ENCODE measurements around the gene FAM222A. TPM values are rescaled to one million over a fixed set of nuclear protein-coding genes. Genes with fewer than 3 reads are reported as not detected.
A peak's percentile ranks its signal among the peaks of the same experiment; 100 is the strongest.

Gene FAM222A
- total RNA-seq, 1 donor from 2014 or later = 0.17 TPM

DNA sequence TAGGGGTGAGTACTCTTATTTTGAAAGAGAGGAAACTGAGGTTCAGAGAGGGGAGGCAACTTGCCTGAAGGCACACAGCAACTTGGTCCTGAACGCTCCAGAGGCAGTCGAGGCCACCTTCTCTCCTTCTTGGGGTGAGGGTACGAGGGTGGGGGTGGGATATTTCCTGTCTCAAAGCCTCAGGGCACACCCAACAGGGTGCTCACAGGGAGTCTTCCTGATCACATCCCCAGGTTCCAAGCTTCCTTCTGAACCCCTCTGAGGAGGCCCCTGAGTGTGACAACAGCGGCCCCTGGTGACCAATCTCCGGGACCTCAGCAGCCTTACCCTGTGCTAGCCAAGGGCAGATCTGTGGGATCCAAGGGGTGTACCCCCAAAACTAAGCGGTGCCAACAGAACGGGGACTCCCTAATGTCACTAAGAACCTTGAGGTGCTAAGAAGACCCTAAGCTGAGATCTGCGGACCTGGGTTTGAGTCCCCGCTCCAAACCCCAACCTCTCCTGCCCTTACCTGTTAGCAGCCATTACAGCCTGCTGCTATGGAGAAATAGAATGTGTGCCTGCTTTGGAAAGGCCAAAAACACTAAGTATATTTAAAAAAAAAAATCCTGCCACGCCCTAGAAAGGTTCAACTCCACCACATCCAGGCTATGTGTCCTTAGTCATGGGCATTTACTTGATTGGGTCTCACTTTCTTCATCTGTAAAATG, 61.7 kb downstream of the FAM222A start:
- peak; percentile 81 for DNase-seq

DNA sequence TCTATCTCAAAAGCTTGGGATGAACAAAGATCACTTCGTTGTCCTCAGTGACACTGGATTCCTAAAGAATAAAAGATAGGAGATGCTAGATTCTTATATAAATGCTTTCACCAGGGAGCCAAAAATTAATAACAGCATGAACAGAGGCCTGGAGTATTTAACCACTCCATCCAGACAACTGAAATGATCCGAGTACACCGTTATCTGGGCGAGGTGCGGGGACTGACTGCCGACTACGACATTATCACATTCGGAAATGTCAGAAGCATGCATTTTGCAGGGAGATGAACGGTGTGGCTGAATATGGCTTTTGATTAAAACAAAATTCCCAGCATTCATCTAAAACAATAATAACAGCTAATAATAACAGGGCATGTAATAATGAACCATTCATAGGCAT, 63.0 kb downstream of the FAM222A start:
- no peak for DNase-seq

DNA sequence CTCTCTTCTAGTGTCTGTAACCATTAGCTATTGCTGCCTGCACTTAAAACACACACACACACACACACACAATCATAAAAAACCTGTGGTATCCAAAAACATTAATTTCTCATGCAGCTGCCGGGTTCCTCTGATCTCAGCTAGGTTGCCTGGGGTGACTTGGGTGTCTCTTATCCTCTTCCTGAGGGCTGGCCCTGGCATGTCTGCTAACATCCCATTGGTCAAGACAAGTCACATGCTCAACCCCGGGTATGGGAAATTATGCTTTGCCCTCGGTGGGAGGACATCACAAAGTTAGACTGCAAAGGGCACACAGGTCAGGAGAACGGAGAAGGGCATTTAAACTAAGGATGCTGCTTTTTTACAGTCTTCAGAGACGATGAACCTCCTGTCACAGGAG, 63.9 kb downstream of the FAM222A start:
- DNase-seq = peak; percentile 43

DNA sequence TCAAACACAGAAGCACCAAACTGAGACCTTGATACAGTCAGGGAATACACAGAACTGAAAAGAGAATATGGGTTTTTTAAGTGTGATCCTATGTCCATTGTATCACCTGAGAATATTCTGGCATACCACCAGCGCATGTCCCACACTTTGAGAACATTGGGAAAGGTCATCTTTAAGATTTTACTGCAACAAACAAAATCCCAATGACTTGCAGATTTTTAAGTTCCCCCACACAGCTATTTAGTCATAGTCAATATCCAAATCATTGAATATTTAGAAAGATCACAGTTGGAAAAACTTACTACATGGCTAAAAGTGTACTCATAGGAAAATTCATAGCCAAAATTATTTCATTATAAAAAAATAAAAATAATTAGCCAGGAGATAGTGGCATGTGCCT, 65.1 kb downstream of the FAM222A start:
- no peak for DNase-seq

DNA sequence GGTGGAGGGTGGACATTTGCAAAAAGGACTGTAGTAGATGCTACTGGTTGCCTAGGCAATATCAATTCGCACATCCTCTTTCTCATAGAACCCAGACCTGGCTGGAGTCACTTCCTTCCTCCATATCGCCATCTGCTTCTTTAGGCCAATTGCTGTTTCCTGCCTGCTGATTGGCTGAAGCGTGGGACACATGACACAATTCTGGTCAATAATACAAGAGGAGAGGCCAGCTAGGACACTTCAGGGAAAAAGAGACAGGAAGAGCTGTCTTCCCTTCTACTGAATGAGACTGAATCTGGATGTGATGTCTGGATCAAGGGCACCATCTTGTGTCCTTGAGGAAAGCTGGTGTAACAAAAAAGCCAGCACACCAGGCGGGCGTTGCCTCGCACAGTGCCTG, 65.8 kb downstream of the FAM222A start:
- DNase-seq = peak; percentile 33

DNA sequence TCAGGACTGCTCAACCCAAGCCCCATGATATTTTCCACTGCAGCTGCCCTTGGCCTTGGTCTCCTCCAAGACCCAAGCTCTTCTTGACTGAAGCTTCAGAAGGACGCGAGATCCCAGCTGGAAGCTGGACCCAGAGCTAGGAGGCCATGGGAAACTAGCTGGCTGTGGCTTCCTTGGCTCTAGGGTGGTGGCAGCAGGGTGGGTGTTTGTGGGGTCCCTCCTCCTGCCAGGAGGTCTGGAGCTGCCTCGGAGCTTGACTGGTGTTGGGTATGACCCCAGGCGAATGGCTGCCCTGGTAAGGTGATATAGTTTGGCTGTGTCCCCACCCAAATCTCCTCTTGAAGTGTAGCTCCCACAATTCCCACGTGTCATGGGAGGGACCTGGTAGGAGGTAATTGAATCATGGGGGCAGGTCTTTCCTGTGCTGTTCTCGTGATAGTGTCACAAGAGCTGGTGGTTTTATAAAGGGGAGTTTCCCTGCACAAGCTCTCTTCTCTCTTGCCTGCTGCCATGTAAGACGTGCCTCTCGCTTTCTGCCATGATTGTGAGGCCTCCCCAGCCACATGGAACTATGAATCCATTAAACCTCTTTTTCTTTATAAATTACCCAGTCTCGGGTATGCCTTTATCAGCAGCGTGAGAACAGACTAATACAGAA, 68.2 kb downstream of the FAM222A start:
- DNase-seq = no peak

DNA sequence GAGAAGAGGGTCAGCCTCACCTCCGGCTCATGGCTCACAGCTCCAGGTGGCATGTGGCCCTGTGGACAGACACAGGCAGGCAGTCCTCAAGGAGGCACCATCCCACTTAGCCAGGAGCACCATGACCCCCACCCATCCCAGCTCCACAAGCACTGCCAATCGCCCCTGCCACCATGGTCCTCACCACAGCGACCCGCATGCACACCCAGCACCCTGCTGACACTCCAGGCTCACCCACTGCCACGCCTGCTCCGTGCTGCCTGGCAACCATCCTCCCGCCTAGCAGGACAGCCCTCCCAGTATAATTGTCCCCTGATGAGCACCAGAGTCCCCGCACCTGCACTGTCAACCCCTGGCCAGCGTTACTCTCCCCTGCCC, 68.7 kb downstream of the FAM222A start:
- DNase-seq = no peak

DNA sequence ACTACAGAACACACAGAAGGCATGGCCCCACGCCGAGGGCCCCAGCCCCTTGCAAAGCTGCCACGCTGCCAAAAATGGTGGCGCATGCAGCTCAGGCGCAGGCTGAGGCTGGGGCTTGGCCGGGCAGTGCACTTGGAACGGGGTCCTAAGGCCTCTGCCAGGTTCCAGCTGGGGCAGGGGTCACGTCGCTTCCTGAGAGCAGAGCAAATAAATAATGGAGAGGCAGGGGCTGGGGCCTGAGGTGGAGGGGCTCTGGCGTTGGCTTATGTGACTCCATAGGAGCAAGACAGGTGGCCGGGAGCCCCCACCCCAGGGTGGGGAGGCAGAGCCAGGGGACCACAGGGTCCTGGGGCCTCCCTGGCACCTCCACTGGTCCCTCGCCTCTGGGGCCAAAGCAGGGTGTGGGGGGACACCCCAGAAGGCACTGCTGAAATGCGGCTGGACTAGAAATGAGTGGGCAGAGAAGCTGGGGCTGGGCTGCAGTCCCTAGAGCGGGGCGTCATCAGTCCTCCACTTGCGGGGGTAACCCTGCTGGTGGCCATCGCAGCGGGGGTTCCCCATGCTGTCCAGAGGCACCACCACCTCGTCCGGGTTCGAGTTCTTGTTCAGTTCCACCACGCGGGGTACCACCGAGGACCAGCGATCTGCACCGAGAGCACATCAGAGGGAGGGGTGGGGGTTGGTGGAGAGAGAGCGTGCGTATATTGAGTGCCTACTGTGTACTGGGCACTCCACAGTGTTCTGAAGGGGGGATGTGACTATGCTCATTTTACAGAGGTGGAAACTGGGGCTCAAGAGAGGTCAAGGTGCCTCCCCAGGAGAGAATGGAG, 69.7 kb downstream of the FAM222A start:
- DNase-seq = no peak

DNA sequence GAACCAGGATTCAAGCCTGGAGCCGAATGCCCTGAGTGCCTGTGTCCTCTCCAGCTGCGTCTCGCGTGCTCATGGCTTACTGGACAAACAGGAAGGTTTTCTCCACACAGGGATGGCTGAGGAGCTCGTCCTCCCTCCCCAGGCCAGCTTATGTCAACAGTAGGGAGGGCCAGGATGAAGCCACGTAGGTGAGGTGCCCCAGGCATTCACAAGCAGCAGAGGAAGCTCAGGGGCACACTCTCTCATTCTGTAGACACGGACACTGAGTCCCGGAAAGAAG, 70.3 kb downstream of the FAM222A start:
- no peak for DNase-seq

DNA sequence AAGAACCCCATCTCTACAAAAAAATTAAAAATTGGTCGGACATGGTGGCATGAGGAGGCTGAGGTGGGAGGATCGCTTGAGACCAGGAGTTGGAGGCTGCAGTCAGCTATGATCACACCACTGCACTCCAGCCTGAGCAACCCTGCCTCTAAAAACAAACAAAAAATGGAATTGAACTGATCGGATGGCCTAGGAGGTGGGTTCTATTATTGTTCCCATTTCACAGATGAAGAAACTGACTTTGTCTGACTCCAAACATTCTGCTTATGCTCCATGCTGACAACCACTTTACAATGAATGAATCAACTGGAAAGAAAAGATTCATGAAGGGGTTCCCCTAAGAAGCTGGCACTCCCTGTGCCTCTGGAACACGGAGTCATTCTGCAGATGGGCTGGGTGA, 72.2 kb downstream of the FAM222A start:
- DNase-seq = no peak

DNA sequence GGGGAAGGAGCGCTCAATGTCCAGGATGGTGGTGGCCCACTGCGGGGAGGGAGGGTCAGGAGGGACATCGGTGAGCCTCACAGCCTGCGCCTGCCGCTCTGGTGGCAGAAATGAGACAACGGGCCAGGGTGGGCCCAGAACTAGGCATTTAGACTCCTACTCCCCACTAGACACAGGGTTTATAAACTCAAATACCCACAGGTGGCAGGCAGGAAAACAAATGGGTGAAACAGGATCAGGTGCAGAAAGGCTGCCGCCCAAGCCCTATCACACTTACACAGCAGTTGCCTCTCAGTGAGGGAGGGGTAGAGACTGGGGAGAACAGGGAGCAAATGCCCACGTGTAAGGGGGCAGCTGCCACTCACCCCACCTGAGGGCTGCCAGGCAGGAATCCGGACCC, 73.2 kb downstream of the FAM222A start:
- no peak for DNase-seq

DNA sequence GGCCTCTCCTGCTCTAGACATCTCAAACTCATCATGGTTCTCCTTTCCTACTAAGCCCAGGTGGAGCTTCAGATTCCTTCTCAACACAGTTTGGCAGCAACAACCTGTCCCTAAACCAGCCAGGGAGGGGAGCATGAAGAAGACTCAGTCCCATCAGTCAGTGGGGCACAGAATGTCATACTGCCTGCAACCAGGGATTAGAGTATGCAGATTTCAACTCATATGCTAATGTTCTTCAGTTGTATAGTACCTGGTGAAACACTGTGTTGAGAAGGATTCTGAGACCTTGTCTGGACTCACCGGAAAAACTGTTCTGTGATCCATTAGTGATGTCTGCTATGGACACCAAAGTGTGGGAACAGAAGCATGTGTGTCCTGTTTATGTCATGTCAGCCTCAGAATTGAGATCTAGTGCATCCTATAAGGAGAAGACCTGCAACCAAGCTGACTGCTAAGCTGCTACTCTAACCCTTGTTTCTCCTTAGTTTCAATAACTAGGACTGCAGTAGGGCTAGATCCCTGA, 76.0 kb downstream of the FAM222A start:
- no peak for DNase-seq

DNA sequence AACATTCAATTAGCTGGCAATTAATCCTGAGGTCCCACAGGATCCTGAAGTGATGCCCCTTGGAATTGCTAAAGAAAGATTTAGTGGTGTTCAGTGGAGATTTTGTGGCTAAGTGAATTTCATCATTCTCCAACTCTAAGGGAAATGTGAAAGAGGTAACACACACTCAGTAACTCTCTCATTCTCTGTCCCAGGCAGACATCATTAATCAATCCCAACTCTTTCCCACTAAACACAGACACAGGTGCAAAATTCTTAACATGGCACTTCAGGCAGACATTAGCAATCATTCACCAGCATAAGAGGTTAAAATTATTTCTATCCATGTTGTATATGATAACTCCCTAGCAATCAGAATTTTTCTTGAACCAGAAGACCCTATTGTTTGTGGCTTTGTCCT, 79.4 kb downstream of the FAM222A start:
- DNase-seq = no peak

DNA sequence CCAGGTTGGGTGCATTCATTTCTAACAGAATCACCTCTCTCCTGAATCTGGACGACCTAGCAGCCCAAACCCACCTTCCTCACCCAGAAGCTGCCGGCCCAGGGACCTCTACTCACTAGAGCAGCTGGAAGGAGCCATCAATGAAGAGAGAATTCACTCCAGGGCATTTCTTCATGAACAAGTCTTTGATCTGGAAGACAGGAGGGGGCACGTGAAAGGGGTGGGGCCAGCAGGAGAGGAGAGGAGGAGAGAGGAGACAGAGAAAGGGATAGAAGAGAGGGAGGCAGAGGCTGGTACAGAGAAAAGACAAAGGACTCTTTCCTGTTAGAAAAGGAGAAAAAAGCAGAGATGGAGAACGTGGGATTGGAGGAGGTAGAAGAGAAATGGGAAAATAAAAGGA, 79.8 kb downstream of the FAM222A start:
- no peak for DNase-seq

DNA sequence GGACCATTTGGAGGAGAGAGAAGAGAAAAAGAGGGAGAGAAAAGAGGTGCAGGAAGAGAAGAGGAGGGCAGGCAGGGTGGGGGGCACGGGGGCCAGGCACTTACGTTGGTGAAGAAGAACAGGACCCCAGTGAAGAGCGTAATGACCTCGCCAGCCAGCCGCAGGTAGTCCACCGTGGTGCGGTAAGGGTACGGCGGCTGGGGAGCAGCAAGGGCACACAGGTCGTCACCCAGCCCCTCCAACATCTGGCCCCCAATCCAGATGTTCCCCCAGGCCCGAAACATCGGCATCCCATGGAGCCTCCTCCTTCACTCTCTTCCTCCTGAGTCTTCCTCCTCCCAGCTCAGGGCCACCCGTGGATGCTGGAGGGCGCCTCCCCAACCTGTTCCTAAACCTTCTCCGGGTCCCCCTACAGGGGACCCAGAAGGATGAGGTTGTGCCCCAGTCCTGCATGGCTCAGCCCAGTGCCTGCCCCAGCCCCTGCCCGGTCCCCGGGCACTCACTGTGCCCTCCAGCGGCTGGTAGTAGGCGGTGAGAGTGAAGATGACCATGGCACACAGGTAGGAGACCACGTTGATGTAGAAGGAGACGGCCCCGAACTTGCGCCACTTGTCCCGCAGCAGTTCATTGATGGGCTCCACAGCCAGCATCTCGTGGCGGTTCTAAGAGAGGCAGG, 80.3 kb downstream of the FAM222A start:
- no peak for DNase-seq

DNA sequence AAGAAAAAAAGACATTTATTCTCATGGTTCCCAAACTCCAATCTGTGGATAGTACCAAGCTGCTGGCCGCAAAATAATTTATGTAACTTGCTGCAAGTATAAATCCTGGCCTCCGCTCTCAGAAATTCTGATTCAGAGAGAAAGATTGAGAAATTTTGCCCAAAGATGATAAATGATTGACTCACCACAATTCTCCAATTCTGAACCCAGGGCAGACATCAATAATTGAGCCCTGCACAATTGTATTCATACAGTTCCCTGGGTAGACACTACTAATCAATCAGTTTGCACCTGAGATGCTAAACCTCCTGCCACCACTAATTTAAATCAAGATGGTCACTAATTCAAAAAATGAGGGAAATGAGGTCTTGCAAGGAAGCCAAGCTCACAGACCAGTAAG, 81.4 kb downstream of the FAM222A start:
- DNase-seq = no peak

DNA sequence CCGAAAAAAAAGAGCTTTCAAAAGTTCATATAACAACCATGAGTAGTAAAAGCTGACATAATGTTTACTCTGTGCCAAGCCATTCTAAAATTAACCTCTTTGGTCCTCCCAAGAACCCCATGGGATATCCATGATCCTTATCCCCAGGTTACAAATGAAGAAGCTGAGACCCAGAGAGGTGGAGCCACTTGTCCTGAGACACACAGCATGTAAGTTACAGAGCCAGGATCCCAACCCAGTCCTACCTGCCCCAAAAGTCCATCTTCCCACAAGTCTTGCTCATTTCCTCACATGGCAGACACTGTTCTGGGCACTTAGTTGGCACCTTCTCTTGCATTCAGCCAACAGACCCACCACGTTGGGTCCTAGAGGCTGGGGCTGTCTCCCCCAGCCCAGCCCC, 82.4 kb downstream of the FAM222A start:
- DNase-seq = no peak

DNA sequence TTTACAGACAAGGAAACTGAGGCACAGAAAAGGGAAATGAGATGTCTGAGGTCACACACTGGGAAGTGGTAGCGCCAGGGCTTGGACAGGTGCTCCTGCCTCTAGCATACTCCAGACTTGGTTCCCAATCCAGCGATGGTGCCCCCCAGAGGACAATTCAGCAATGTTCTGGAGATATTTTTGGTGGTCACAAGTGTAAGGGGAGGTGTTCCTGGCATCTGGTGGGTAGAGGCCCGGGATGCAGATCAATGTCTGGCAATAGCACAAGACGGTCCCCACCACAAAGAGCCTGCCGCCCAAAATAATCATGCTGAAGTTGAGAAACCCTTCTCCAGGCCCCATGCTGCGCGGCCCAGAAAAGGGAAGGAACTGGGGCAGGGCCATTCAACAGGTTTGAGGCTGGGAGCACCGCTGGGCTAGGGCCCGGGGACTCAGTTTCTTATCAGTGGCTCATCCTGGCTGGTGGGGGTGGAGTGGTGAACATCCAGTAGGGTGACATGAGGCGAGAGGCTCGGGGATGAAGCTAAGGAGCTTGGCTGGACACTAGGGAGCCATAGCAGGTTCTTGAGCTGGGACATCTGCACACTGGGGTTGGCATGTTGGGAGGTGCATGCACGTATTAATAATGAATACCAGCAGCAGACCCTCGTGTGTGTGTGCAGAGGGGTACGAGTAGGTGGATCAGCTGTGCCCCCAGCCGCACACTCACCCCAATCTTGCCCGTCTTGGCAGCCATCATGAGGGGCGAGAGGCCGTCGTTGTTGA, 84.5 kb downstream of the FAM222A start:
- peak; percentile 33 for DNase-seq

DNA sequence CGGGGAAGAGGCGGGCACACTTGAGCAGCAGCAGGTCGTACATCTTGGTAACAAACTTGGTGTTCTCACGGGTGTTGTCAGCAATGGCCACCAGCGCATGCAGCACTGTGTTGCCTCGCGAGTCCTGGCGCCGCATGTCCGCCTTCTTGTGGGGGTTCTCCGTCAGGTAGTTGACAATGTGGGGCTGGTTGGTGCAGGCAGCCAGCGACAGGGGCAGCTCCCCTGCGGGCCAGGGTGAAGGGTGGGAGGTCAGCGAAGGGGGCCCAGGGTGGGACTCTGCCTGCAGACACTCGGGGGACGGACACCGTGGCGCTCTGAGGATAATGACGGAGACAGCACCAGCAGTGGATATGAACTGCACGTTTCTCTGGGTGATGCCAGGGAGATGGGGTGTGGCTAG, 85.1 kb downstream of the FAM222A start:
- DNase-seq = no peak

DNA sequence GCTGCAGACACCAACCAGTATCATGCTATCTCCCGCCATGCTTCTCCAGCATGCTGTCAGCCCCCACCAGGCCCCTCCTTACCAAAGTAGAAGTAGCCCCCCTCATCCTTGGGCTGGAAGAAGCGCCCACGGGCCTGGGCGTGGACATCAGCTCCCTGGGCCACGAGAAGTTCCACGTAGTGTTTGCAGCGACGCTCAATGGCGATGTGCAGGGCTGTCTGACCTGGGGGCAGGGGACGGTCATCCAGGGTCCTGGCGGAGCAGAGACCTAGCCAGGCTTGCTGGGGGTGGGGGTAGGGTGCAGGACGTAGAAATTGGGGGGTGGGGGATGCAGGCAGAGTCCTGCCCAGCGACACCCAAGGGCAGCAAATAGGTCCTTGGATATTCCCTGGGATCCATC, 86.9 kb downstream of the FAM222A start:
- DNase-seq = no peak

DNA sequence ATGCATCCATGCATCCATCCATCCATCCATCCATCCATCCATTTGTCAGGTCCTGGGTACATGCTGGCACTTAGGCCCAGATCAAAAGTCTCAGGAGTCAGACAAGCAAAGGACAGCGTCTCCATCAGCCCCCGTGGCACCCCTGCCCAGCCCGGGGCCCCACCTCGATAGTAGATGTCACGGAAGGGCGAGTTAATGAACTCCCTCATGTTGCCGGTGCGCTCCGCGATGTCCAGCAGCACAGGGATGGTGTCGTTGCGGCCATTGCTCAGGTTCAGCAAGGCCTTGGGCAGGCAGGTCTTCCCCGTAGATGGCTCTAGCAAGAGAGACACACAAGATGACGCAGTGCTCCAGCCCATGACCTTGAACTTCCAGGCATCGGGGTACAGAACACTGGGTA, 89.2 kb downstream of the FAM222A start:
- DNase-seq = no peak

DNA sequence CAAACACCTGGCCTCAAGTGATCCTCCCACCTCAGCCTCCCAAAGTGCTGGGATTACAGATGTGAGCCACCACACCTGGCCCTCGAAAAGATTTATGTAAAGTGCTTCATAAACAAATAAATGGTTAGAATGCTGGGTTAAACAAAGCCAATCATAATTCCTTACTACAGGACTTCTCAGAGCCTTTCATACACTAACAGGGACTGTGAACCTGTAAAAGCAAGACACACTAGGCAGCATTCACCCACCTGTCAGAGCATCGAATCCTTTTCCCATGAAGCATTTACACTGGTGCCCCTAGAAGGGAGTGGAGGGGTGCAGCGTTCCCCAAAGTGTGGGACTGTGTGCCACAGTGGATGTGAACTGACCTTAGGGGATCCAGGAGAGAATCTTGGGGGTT, 90.1 kb downstream of the FAM222A start:
- no peak for DNase-seq
